ENCODE data around the gene KLC1.
A peak's percentile ranks its signal among the peaks of the same experiment; 100 is the strongest.

Gene KLC1

DNA sequence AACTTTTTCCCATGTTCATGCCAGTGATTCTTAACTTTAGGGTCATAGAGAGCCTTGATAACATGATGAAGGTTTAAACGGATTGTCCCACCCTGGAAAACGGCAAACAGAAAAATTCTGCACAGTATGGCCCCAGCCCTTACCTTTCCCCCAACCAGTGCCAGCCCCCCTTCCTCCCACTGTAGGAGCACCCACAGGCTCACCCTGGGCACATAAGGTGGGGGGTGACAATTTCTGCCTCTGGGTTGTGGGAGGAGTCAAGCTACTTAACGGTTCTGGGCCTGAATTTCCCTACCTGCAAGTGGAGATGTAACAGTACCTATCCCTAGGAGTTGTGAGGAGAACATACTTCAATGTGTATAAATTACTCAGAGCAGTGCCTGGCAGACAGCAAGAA is 68.2 kb downstream of the KLC1 start:
- TF ChIP-seq EZH2phosphoT487 (conservative IDR thresholded peaks at IDR 0.05; ENCODE audit: low read length), result no peak
- TF ChIP-seq, protein P1, sequence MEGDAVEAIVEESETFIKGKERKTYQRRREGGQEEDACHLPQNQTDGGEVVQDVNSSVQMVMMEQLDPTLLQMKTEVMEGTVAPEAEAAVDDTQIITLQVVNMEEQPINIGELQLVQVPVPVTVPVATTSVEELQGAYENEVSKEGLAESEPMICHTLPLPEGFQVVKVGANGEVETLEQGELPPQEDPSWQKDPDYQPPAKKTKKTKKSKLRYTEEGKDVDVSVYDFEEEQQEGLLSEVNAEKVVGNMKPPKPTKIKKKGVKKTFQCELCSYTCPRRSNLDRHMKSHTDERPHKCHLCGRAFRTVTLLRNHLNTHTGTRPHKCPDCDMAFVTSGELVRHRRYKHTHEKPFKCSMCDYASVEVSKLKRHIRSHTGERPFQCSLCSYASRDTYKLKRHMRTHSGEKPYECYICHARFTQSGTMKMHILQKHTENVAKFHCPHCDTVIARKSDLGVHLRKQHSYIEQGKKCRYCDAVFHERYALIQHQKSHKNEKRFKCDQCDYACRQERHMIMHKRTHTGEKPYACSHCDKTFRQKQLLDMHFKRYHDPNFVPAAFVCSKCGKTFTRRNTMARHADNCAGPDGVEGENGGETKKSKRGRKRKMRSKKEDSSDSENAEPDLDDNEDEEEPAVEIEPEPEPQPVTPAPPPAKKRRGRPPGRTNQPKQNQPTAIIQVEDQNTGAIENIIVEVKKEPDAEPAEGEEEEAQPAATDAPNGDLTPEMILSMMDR (IDR thresholded peaks at IDR 0.05; ENCODE audit: insufficient read depth, low read length, poor library complexity, severe bottlenecking), result no peak
- H3K9me2 ChIP-seq (replicated peaks; ENCODE audit: insufficient read depth, low read length), result no peaks in the 10 kb centered on the region
- H3K27me3 ChIP-seq (ENCODE audit: low read length), result no peaks in the 10 kb centered on the region
- H4K20me1 ChIP-seq (ENCODE audit: low read depth, low read length), result no peaks in the 10 kb centered on the region
- peak overlapping the region; percentile 55 for H3K4me2 ChIP-seq (ENCODE audit: low read depth, low read length, poor library complexity, severe bottlenecking)
- H3K4me3 ChIP-seq (ENCODE audit: insufficient read depth, low read length, poor library complexity, severe bottlenecking), result no peak overlapping the region
- H3K9me3 ChIP-seq (ENCODE audit: insufficient read depth, low read length), result no peaks in the 10 kb centered on the region
- no peaks in the 10 kb centered on the region for H3K79me2 ChIP-seq (ENCODE audit: insufficient read depth, low read length)
- no peaks in the 10 kb centered on the region for H3K36me3 ChIP-seq (ENCODE audit: low read length)
- H3K9ac ChIP-seq (ENCODE audit: low read length), result peak overlapping the region; percentile 51
- H2AFZ ChIP-seq (ENCODE audit: low read depth, low read length, severe bottlenecking), result no peak overlapping the region
- H3F3A ChIP-seq (ENCODE audit: insufficient read depth), result peaks cover 74% of the 10 kb centered on the region
- peak overlapping the region; percentile 95 for H3K27ac ChIP-seq (ENCODE audit: low read depth, low read length)

DNA sequence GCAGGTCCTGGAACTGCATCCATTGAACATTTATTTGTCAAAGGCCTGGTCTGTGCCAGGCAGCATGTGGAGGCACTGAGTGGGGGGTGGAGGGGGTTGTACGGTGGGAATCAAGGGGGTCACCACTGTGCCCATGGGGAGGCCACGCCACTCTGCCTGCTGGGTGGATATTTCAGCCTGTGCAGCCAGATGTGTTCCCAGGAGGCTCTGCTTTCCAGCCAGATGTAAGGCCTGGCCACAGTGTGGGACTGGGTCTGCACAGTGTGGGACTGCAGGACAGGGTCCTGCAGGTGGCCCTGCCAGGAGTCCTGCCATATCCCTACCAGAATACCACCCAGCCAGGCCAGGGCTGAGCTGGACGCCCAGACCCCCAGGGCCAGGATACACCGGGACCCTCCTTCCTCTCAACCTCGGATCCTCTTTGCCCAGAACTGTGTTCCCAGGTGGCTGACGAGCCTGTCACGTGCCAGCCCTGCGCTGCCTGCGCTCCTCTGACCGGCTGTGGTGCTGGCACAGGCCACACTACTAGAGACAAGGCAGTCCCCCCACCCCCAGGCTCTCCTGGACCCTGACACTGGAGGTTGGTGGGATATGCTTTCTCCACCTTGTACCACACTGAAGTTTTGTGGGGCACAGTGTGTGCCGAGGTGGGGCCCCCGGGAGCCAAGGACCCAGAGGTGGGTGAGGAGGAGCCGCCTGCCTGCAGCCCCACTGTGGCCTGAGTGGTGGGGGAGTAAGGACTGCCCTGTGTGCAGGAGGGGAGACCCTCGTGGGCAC is 68.8 kb downstream of the KLC1 start:
- Histone ChIP-seq H4K20me1 (ENCODE audit: low read depth, low read length) (no peaks in the 10 kb centered on the region), H3K4me2 (ENCODE audit: low read depth, low read length, poor library complexity, severe bottlenecking) (peak overlapping the region; percentile 55), H3K27me3 (ENCODE audit: low read length) (no peaks in the 10 kb centered on the region), H3K27ac (ENCODE audit: low read depth, low read length) (peak overlapping the region; percentile 95), H3K4me3 (ENCODE audit: insufficient read depth, low read length, poor library complexity, severe bottlenecking) (no peak overlapping the region), H3K9ac (ENCODE audit: low read length) (peak overlapping the region; percentile 51), H3K79me2 (ENCODE audit: insufficient read depth, low read length) (no peaks in the 10 kb centered on the region), H2AFZ (ENCODE audit: low read depth, low read length, severe bottlenecking) (no peak overlapping the region), H3F3A (ENCODE audit: insufficient read depth) (peaks cover 68% of the 10 kb centered on the region), H3K9me3 (ENCODE audit: insufficient read depth, low read length) (no peaks in the 10 kb centered on the region), H3K9me2 (replicated peaks; ENCODE audit: insufficient read depth, low read length) (no peaks in the 10 kb centered on the region), H3K36me3 (ENCODE audit: low read length) (no peaks in the 10 kb centered on the region)
- TF ChIP-seq, protein P1 (IDR thresholded peaks at IDR 0.05; ENCODE audit: insufficient read depth, low read length, poor library complexity, severe bottlenecking), result no peak
- no peak for TF ChIP-seq EZH2phosphoT487 (conservative IDR thresholded peaks at IDR 0.05; ENCODE audit: low read length)

DNA sequence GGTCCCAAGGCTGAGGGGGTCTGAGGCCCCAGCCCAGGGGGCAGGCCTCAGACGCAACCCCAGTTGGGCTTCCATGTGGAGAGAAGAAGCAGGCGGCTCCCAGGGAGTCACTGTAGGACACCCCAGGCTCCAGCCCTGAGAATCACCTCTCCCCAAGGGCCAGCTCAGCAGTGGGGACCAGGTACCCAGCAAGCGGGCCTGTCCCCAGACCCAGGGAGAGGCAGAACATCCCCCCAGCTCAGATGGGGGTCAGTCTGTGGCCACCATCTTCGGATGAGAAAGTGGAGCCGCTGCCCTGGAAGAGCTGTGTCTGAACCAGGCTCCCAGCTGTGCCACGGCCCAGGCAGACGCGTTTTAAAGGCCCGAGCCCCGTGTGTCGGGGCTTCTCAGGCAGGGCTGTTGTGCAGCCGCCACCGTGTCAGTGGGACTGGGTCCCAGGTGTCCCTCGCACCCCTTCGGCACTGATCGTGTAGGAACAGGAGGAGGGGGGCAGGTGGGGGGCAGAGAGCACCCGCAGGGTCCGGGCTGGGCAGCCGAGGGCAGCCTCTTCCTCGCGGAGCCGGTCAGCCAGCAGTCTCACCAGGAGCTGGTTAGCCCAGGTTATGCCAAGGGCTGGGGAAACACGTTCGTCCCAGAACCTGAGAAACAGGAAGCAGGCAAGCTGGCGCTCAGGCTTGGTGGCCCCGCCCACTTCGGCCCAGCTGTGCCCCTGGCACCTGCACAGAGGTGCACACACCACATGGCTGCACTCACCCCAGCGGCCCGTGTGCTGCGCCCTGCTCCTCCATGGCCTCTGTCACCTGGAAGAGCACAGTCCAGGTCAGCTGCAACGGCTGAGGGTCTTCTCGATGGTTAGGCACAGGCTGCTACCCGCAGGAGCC is 69.6 kb downstream of the KLC1 start:
- Histone ChIP-seq H3K4me3 (ENCODE audit: insufficient read depth, low read length, poor library complexity, severe bottlenecking) (no peak overlapping the region), H3F3A (ENCODE audit: insufficient read depth) (peaks cover 67% of the 10 kb centered on the region), H3K9me2 (replicated peaks; ENCODE audit: insufficient read depth, low read length) (no peaks in the 10 kb centered on the region), H3K27me3 (ENCODE audit: low read length) (no peaks in the 10 kb centered on the region), H3K27ac (ENCODE audit: low read depth, low read length) (peak overlapping the region; percentile 95), H3K79me2 (ENCODE audit: insufficient read depth, low read length) (no peaks in the 10 kb centered on the region), H3K36me3 (ENCODE audit: low read length) (no peaks in the 10 kb centered on the region), H3K4me2 (ENCODE audit: low read depth, low read length, poor library complexity, severe bottlenecking) (peak overlapping the region; percentile 55), H2AFZ (ENCODE audit: low read depth, low read length, severe bottlenecking) (no peak overlapping the region), H3K9me3 (ENCODE audit: insufficient read depth, low read length) (no peaks in the 10 kb centered on the region), H3K9ac (ENCODE audit: low read length) (peak overlapping the region; percentile 51), H4K20me1 (ENCODE audit: low read depth, low read length) (no peaks in the 10 kb centered on the region)
- TF ChIP-seq, protein P1 (IDR thresholded peaks at IDR 0.05; ENCODE audit: insufficient read depth, low read length, poor library complexity, severe bottlenecking), result no peak
- TF ChIP-seq EZH2phosphoT487 (conservative IDR thresholded peaks at IDR 0.05; ENCODE audit: low read length), result no peak

All from SU-DHL-6 (cell line).